PC-3 (cell line): ENCODE measurements around the gene ZRANB3. TPM values are rescaled to one million over a fixed set of nuclear protein-coding genes. Genes with fewer than 3 reads are reported as not detected.

ENCODE experiments used
- ATAC-seq: fragments of 200-7000 bp; cut with Tn5 transposase; 2 replicates; pipeline ENCODE4 v1.9.1; 2020; ENCODE audit warnings: mild to moderate bottlenecking, moderate library complexity
- BruUV-seq: library from RNA; stranded (reverse); fragments of 400-500 nt; replicated peaks from 2 replicates; lab custom pipeline; 2021; lab: Mats Ljungman, UMichigan
- CTCF ChIA-PET: fragments of 300-600 bp; sonication (Branson Sonifier 250); formaldehyde crosslinking; loops from one replicate; lab custom pipeline; 2022; ENCODE audit warnings: antibody characterized with exemption; lab: Charles Lee
- POLR2A ChIA-PET: fragments of 300-600 bp; sonication (Branson Sonifier 250); formaldehyde crosslinking; loops from one replicate; lab custom pipeline; 2022; ENCODE audit warnings: antibody characterized with exemption; ENCODE audit not compliant: unreplicated experiment; lab: Charles Lee
- DNase-seq: peaks from one replicate; pipeline ENCODE4 v3.0.0-alpha.2; 2015
- H2AFZ ChIP-seq: fragments of 300-600 bp; sonication (generic); 2 replicates; pipeline ENCODE4 v1.6.0; 2016; ENCODE audit warnings: antibody characterized with exemption, low read length
- H3F3A ChIP-seq: fragments of 300-600 bp; sonication (generic); one replicate; pipeline ENCODE4 v1.6.0; 2017; ENCODE audit warnings: antibody characterized with exemption, low read length, control low read depth, mild to moderate bottlenecking; ENCODE audit not compliant: unreplicated experiment
- H3K27ac ChIP-seq: fragments of 300-600 bp; sonication (generic); 2 replicates; pipeline ENCODE4 v1.5.1; 2016; ENCODE audit warnings: mild to moderate bottlenecking, low read length
- H3K27me3 ChIP-seq: fragments of 300-600 bp; sonication (generic); 2 replicates; pipeline ENCODE4 v1.6.1; 2016; ENCODE audit warnings: low read length, mixed read lengths
- H3K36me3 ChIP-seq: fragments of 300-600 bp; sonication (generic); 2 replicates; pipeline ENCODE4 v1.6.1; 2016; ENCODE audit warnings: low read depth, mixed run types, low read length, mixed read lengths
- H3K4me1 ChIP-seq: fragments of 300-600 bp; sonication (generic); 2 replicates; pipeline ENCODE4 v1.5.1; 2016; ENCODE audit warnings: low read length; ENCODE audit not compliant: insufficient read depth
- H3K4me2 ChIP-seq: fragments of 300-600 bp; sonication (generic); 2 replicates; pipeline ENCODE4 v1.6.0; 2016; ENCODE audit warnings: low read length
- H3K4me3 ChIP-seq: fragments of 300-600 bp; sonication (generic); 2 replicates; pipeline ENCODE4 v1.5.1; 2016; ENCODE audit warnings: mild to moderate bottlenecking, low read length, mixed read lengths
- H3K79me2 ChIP-seq: fragments of 300-600 bp; sonication (generic); 2 replicates; pipeline ENCODE4 v1.6.1; 2017; ENCODE audit warnings: low read length, mixed read lengths
- H3K9ac ChIP-seq: fragments of 300-600 bp; sonication (generic); 2 replicates; pipeline ENCODE4 v1.6.0; 2016; ENCODE audit warnings: mild to moderate bottlenecking, low read length
- H3K9me2 ChIP-seq: fragments of 300-600 bp; sonication (generic); replicated peaks from 2 replicates; pipeline ENCODE4 v1.6.1; 2016; ENCODE audit warnings: mixed run types, low read length, mixed read lengths
- H3K9me3 ChIP-seq: fragments of 300-600 bp; sonication (generic); 2 replicates; pipeline ENCODE4 v1.6.1; 2016; ENCODE audit warnings: low read length, mixed read lengths
- H4K20me1 ChIP-seq: fragments of 300-600 bp; sonication (generic); 2 replicates; pipeline ENCODE4 v1.6.1; 2016; ENCODE audit warnings: low read length, mixed read lengths
- EZH2 ChIP-seq: fragments of 300-600 bp; sonication (generic); IDR thresholded peaks from one replicate; pipeline ENCODE4 v1.6.1; 2017; ENCODE audit warnings: antibody characterized with exemption, mild to moderate bottlenecking, low read length; ENCODE audit not compliant: unreplicated experiment
- EZH2phosphoT487 ChIP-seq: fragments of 300-600 bp; sonication (generic); IDR thresholded peaks from 2 replicates; pipeline ENCODE4 v1.6.1; 2018; ENCODE audit warnings: mild to moderate bottlenecking, antibody characterized with exemption, low read length, borderline replicate concordance
- intact Hi-C: fragments of 100-400 bp; cut with micrococcal nuclease; formaldehyde crosslinking; loops from 2 replicates; pipeline ENCODE4 v1.9.0; 2023
- total RNA-seq: library from RNA; depleted of rRNA; stranded (reverse); fragments of >200 nt; gene quantifications from 2 replicates; pipeline ENCODE4 v1.2.3, GENCODE V29; 2014
- TF ChIP-seq, protein P1 (sequence below): fragments of 300-600 bp; sonication (generic); conservative IDR thresholded peaks from 2 replicates; pipeline ENCODE4 v1.5.1; 2017; ENCODE audit warnings: antibody characterized with exemption, low read depth, mild to moderate bottlenecking, low read length

ZRANB3 gene
- total RNA-seq, 1 experiment from 2014 or later: 8.6 TPM

GRCh38 chr2:135281379-135281778 is 249.6 kb downstream of the ZRANB3 start:
- no peaks in the 10 kb centered on the region for H3K9me2 ChIP-seq
- ATAC-seq: no peak
- BruUV-seq: no TSS peak

GRCh38 chr2:135279209-135279608 is 251.8 kb downstream of the ZRANB3 start:
- DNase-seq: no peak
- Histone ChIP-seq H3F3A (no peaks in the 10 kb centered on the region), H3K9ac (no peak overlapping the region), H3K27me3 (no peaks in the 10 kb centered on the region), H3K36me3 (no peaks in the 10 kb centered on the region), H3K4me2 (no peak overlapping the region), H3K79me2 (no peaks in the 10 kb centered on the region), H4K20me1 (no peaks in the 10 kb centered on the region), H2AFZ (no peak overlapping the region), H3K9me2 (no peaks in the 10 kb centered on the region), H3K9me3 (no peaks in the 10 kb centered on the region), H3K27ac (no peak overlapping the region), H3K4me1 (no peaks in the 10 kb centered on the region), H3K4me3 (no peak overlapping the region)
- intact Hi-C loops: no loop called here
- no TSS peak for BruUV-seq
- ChIA-PET POLR2A (no interaction called here), CTCF (interaction anchor here (0.6 kb wide), 1 partner anchor 517 kb away, joined by 3 read pairs; no protein-coding TSS in a partner anchor)
- ATAC-seq: no peak
- TF ChIP-seq EZH2: no peak

More at GRCh38 chr2:135281379-135281778, 249.6 kb downstream of the ZRANB3 start:
- Histone ChIP-seq H3K4me2 (no peak overlapping the region), H4K20me1 (no peaks in the 10 kb centered on the region), H3K9ac (no peak overlapping the region), H3K27ac (no peak overlapping the region), H3F3A (no peaks in the 10 kb centered on the region), H3K4me1 (no peaks in the 10 kb centered on the region), H3K79me2 (no peaks in the 10 kb centered on the region), H2AFZ (no peak overlapping the region), H3K36me3 (no peaks in the 10 kb centered on the region), H3K27me3 (no peaks in the 10 kb centered on the region), H3K9me3 (no peaks in the 10 kb centered on the region), H3K4me3 (no peak overlapping the region)
- TF ChIP-seq EZH2phosphoT487 (no peak), EZH2 (no peak)
- TF ChIP-seq, protein P1, sequence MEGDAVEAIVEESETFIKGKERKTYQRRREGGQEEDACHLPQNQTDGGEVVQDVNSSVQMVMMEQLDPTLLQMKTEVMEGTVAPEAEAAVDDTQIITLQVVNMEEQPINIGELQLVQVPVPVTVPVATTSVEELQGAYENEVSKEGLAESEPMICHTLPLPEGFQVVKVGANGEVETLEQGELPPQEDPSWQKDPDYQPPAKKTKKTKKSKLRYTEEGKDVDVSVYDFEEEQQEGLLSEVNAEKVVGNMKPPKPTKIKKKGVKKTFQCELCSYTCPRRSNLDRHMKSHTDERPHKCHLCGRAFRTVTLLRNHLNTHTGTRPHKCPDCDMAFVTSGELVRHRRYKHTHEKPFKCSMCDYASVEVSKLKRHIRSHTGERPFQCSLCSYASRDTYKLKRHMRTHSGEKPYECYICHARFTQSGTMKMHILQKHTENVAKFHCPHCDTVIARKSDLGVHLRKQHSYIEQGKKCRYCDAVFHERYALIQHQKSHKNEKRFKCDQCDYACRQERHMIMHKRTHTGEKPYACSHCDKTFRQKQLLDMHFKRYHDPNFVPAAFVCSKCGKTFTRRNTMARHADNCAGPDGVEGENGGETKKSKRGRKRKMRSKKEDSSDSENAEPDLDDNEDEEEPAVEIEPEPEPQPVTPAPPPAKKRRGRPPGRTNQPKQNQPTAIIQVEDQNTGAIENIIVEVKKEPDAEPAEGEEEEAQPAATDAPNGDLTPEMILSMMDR: no peak
- intact Hi-C loops: no loop called here
- ChIA-PET CTCF (no interaction called here), POLR2A (no interaction called here)
- no peak for DNase-seq

DNA sequence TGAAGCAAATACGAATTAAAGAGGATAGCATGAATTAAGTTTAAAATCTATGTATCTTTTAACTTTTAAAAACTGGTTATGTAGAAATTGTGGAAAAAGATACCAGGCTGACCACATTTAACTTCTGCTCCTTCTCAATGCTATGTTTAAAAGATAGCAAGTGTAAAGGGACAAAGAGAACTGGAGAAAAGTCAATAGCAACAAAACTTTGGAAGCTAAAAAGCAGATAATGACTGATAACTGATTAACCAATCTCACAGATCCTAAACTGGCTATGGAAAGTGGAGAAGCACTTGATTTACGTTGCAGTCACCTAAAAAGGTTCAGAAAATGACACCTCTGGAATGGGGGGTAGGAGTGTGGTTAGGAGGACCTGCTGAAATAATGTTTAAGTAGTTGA is 254.5 kb downstream of the ZRANB3 start:
- no TSS peak for BruUV-seq
- H3K9me3 ChIP-seq: no peaks in the 10 kb centered on the region
- H3K9me2 ChIP-seq: no peaks in the 10 kb centered on the region
- H3K27me3 ChIP-seq: no peaks in the 10 kb centered on the region
- ChIA-PET CTCF (no interaction called here), POLR2A (no interaction called here)
- ATAC-seq (no peak), DNase-seq (no peak)
- no peak overlapping the region for H3K9ac ChIP-seq
- H3K36me3 ChIP-seq: no peaks in the 10 kb centered on the region
- H3K4me2 ChIP-seq: no peak overlapping the region
- H3K4me3 ChIP-seq: no peak overlapping the region
- TF ChIP-seq EZH2phosphoT487 (no peak), EZH2 (no peak)
- TF ChIP-seq, protein P1: no peak
- no peaks in the 10 kb centered on the region for H3K4me1 ChIP-seq
- no peaks in the 10 kb centered on the region for H4K20me1 ChIP-seq
- H3K79me2 ChIP-seq: no peaks in the 10 kb centered on the region
- no peak overlapping the region for H3K27ac ChIP-seq
- H2AFZ ChIP-seq: no peak overlapping the region
- H3F3A ChIP-seq: no peaks in the 10 kb centered on the region
- intact Hi-C loops: no loop called here
